Activated CD4-positive, alpha-beta T cell treated with anti-CD3 and anti-CD28 coated beads, Interleukin-10, Interleukin-2, amounts not matched to agents 100 ng/mL and 50 ng/mL, durations not matched to agents 16 hours and 8 hours (primary cell): ENCODE measurements around the gene FMR1.
A peak's percentile ranks its signal among the peaks of the same experiment; 100 is the strongest.

Experiments
- DNase-seq: peaks from one replicate; pipeline ENCODE4 v3.0.0-alpha.2; 2020

The FMR1 gene

GRCh38 chrX:147917700-147918695, 6.3 kb downstream of the FMR1 start:
- DNase-seq: peak; percentile 74

GRCh38 chrX:147920161-147920666, 8.5 kb downstream of the FMR1 start:
- DNase-seq: no peak

GRCh38 chrX:147923605-147924004, 11.9 kb downstream of the FMR1 start:
- no peak for DNase-seq

- no peak for DNase-seq
These were observed 15.5 kb downstream of the FMR1 start for GRCh38 chrX:147927256-147927655.

- no peak for DNase-seq
These were observed 22.1 kb downstream of the FMR1 start for GRCh38 chrX:147933815-147934214.

- DNase-seq: no peak
These were observed 23.5 kb downstream of the FMR1 start for GRCh38 chrX:147935156-147935758.

- DNase-seq: no peak
These were observed 33.6 kb downstream of the FMR1 start for GRCh38 chrX:147945286-147945685.

- DNase-seq: no peak
These were observed 36.8 kb downstream of the FMR1 start for GRCh38 chrX:147948531-147948930.

GRCh38 chrX:147950352-147950751, 38.6 kb downstream of the FMR1 start:
- no peak for DNase-seq

- DNase-seq: no peak
These were observed 42.3 kb downstream of the FMR1 start for GRCh38 chrX:147953976-147954375.

GRCh38 chrX:147957291-147957690, 45.6 kb downstream of the FMR1 start:
- DNase-seq: no peak

- DNase-seq: no peak
These were observed 46.6 kb downstream of the FMR1 start for GRCh38 chrX:147958291-147958690.

GRCh38 chrX:147960722-147961121, 49.0 kb downstream of the FMR1 start:
- no peak for DNase-seq

GRCh38 chrX:147962476-147962875, 50.8 kb downstream of the FMR1 start:
- no peak for DNase-seq

GRCh38 chrX:147978931-147979330, 67.2 kb downstream of the FMR1 start:
- no peak for DNase-seq

GRCh38 chrX:147981038-147981752, 69.5 kb downstream of the FMR1 start, which contains the start of gene FMR1NB:
Gene FMR1NB, plus strand, starts transcription at chrX:147981337. Its CDS starts 66 bp downstream, at chrX:147981403.
- DNase-seq: no peak
